ENCODE data around the gene PDZRN4. TPM values are rescaled to one million over a fixed set of nuclear protein-coding genes. Genes with fewer than 3 reads are reported as not detected.

The PDZRN4 gene
- total RNA-seq, 1 experiment from 2014 or later = not detected

DNA sequence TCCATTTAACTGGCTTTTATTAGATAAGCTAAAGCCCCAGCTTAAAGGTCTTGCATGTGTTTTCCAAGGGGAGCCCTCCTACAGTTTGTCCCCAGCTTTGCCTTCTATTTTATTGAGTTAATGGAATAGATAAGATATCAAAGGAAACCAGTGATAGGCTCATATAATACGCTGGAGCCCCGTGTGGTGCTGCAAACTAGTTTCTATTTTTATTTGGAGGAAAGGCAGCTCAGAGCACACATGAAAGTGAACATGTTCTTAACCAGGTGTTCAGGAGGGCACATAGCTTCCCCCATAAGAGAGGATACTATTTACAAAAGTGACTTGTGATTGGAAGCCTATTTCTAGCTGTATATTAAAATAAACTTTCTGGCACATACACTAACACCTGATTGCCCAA lies 251.7 kb downstream of the PDZRN4 start:
- intact Hi-C loops (cut with micrococcal nuclease; ENCODE audit: unreplicated experiment) = no loop called here
- TF ChIP-seq, protein P1, sequence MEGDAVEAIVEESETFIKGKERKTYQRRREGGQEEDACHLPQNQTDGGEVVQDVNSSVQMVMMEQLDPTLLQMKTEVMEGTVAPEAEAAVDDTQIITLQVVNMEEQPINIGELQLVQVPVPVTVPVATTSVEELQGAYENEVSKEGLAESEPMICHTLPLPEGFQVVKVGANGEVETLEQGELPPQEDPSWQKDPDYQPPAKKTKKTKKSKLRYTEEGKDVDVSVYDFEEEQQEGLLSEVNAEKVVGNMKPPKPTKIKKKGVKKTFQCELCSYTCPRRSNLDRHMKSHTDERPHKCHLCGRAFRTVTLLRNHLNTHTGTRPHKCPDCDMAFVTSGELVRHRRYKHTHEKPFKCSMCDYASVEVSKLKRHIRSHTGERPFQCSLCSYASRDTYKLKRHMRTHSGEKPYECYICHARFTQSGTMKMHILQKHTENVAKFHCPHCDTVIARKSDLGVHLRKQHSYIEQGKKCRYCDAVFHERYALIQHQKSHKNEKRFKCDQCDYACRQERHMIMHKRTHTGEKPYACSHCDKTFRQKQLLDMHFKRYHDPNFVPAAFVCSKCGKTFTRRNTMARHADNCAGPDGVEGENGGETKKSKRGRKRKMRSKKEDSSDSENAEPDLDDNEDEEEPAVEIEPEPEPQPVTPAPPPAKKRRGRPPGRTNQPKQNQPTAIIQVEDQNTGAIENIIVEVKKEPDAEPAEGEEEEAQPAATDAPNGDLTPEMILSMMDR (IDR thresholded peaks at IDR 0.05; ENCODE audit: unreplicated experiment) = no peak
- no peak for DNase-seq
- Mint-ChIP-seq H3K27me3 (ENCODE audit: unreplicated experiment) (no peaks in the 10 kb centered on the region), H3K4me3 (ENCODE audit: low read depth, unreplicated experiment) (no peak overlapping the region), H3K27ac (ENCODE audit: unreplicated experiment) (no peak overlapping the region), H3K4me1 (ENCODE audit: low read depth, unreplicated experiment) (no peaks in the 10 kb centered on the region), H3K36me3 (ENCODE audit: insufficient read depth, unreplicated experiment) (no peaks in the 10 kb centered on the region), H3K9me3 (ENCODE audit: low read depth, unreplicated experiment) (no peaks in the 10 kb centered on the region)
- no TSS peak for BruUV-seq (replicated peaks)
- CTCF ChIA-PET = no interaction called here

DNA sequence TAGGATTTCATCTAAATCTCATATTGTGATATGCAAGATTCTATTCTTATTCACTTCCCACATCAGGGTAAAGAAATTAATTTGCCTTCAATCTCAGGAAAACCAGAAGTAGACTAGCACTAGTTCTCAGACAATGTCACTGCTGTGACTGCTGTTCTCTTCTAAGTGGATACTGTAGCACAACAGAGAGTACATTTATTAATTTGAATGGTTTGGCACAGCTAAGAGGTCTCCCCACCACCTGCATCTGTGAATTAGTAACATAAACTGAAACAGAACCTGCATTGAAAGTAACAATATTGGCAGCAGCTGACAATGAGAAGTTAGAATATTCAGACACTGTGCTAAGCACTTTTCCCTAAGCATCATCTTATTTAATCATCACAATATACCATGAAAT lies 253.1 kb downstream of the PDZRN4 start:
- TF ChIP-seq, protein P1 (IDR thresholded peaks at IDR 0.05; ENCODE audit: unreplicated experiment) = no peak
- CTCF ChIA-PET = no interaction called here
- H3K27ac Mint-ChIP-seq (ENCODE audit: unreplicated experiment) = no peak overlapping the region
- H3K4me1 Mint-ChIP-seq (ENCODE audit: low read depth, unreplicated experiment) = no peaks in the 10 kb centered on the region
- DNase-seq = no peak
- intact Hi-C loops (cut with micrococcal nuclease; ENCODE audit: unreplicated experiment) = no loop called here
- BruUV-seq (replicated peaks) = no TSS peak
- no peaks in the 10 kb centered on the region for H3K36me3 Mint-ChIP-seq (ENCODE audit: insufficient read depth, unreplicated experiment)
- H3K9me3 Mint-ChIP-seq (ENCODE audit: low read depth, unreplicated experiment) = no peaks in the 10 kb centered on the region
- H3K27me3 Mint-ChIP-seq (ENCODE audit: unreplicated experiment) = no peaks in the 10 kb centered on the region
- no peak overlapping the region for H3K4me3 Mint-ChIP-seq (ENCODE audit: low read depth, unreplicated experiment)

DNA sequence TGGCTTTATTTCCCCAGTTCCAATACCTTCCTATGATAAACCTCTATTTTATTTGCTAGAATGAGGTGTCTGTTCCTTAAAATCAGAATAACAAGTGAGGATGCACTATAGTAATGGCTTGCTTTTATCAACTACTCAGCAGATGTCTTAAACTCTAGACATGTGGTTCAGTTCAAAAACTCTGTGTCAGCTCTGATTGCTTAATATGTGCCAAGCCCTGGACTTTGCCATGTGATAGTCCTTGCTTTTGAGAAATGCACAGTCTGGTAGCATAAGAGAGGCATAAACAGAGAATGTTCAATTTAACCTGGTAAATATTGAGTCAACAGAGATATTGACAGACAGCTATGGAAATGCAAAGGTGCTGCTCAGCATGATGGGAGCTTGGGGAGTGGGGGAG lies 254.8 kb downstream of the PDZRN4 start:
- no peaks in the 10 kb centered on the region for H3K9me3 Mint-ChIP-seq (ENCODE audit: low read depth, unreplicated experiment)
- TF ChIP-seq, protein P1 (IDR thresholded peaks at IDR 0.05; ENCODE audit: unreplicated experiment) = no peak
- CTCF ChIA-PET = no interaction called here
- intact Hi-C loops (cut with micrococcal nuclease; ENCODE audit: unreplicated experiment) = no loop called here
- no peak overlapping the region for H3K27ac Mint-ChIP-seq (ENCODE audit: unreplicated experiment)
- no peak for DNase-seq
- no peaks in the 10 kb centered on the region for H3K36me3 Mint-ChIP-seq (ENCODE audit: insufficient read depth, unreplicated experiment)
- H3K4me1 Mint-ChIP-seq (ENCODE audit: low read depth, unreplicated experiment) = no peaks in the 10 kb centered on the region
- no TSS peak for BruUV-seq (replicated peaks)
- H3K27me3 Mint-ChIP-seq (ENCODE audit: unreplicated experiment) = no peaks in the 10 kb centered on the region
- no peak overlapping the region for H3K4me3 Mint-ChIP-seq (ENCODE audit: low read depth, unreplicated experiment)

DNA sequence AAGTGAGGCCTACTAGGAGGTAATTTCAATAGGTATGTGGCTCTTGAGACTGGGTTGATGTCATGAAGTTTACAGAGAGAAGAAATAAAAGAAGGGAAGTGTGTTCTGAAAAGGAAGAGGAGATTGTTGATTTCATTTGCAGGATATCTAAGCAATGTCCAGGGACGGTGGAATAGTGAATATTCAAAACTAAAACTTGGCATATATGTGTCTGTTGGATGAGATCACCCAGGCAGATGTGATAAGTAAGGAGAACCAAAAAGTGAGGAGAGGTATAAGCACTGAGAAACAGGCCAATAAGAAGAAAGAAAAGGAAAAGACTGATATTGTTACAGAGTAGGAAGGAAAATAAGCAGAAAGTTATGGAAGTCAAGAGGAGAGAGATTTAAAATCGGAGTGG lies 255.6 kb downstream of the PDZRN4 start:
- H3K27ac Mint-ChIP-seq (ENCODE audit: unreplicated experiment) = no peak overlapping the region
- no peaks in the 10 kb centered on the region for H3K4me1 Mint-ChIP-seq (ENCODE audit: low read depth, unreplicated experiment)
- no peaks in the 10 kb centered on the region for H3K27me3 Mint-ChIP-seq (ENCODE audit: unreplicated experiment)
- intact Hi-C loops (cut with micrococcal nuclease; ENCODE audit: unreplicated experiment) = no loop called here
- H3K36me3 Mint-ChIP-seq (ENCODE audit: insufficient read depth, unreplicated experiment) = no peaks in the 10 kb centered on the region
- H3K9me3 Mint-ChIP-seq (ENCODE audit: low read depth, unreplicated experiment) = peaks cover 3% of the 10 kb centered on the region
- TF ChIP-seq, protein P1 (IDR thresholded peaks at IDR 0.05; ENCODE audit: unreplicated experiment) = no peak
- H3K4me3 Mint-ChIP-seq (ENCODE audit: low read depth, unreplicated experiment) = no peak overlapping the region
- no peak for DNase-seq
- no TSS peak for BruUV-seq (replicated peaks)
- CTCF ChIA-PET = no interaction called here
